Measurements from ENCODE around the gene CCDC183. TPM values are rescaled to one million over a fixed set of nuclear protein-coding genes. Genes with fewer than 3 reads are reported as not detected.
"Not testable (repeated sequence)": the region's sequence is repeated elsewhere in the genome, so short reads cannot be mapped to it uniquely, and the experiment has no call there.

The CCDC183 gene
- polyA plus RNA-seq, 3 donors = 0.54 to 2.1 TPM; not detected in 1

DNA sequence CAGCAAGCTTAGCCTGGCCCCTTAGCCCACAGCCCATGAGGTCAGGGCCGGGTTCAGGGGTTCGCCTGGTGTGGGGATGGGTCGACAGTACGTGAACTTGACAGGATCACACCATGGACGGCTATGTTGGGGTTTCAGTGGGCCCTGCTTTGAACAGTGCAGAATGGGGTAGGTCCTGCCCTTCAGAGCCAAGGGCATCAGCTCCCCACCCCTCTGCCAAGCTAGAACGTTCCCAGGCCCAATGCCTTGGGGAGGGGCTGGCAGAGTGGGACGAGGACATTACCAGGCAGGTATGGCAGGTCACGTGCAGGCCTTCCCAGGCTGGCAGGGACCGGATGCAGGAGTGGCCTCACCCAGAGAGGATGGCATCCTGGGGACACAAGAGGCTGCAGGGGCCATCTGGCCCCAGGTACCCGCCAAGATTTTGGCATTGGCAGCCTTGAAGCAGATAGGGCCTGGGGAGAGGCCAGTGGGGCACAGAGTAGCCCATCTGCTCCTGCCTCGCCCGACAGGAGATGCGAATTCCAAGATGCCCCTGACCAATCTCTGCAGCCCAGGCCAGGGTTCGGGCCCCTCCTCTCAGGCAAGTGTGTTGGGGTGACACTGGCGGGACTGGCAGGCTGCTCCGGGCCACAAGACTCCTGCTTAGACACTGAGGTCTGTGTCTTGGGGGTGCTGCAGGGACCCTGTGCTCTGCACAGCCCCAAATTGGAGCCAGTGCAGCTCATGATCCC is 45.7 kb downstream of the CCDC183 start:
- Mint-ChIP-seq H3K4me3 (peak overlapping the region; percentile 70 to 86), H3K36me3 (peaks cover 18 to 32% of the 10 kb centered on the region in 2 donors), H3K27me3 (ENCODE audit: low read depth in 3 of 3) (peaks cover 21 to 45% (median 32%) of the 10 kb centered on the region in 3 donors), H3K9me3 (peaks cover 0 to 15% (median 9%) of the 10 kb centered on the region in 7 donors), H3K4me1 (peaks cover 12% of the 10 kb centered on the region)
- H3K27ac Mint-ChIP-seq; DNase-seq; H3K27ac ChIP-seq (ENCODE audit: low read depth in 1 of 2, low read length in 2 of 2); H3K79me2 ChIP-seq (ENCODE audit: insufficient read depth, low read length); H3K9ac ChIP-seq (ENCODE audit: insufficient read depth, low read length, poor library complexity, severe bottlenecking); H4K20me1 ChIP-seq (ENCODE audit: insufficient read depth, low read length); H3K9me3 ChIP-seq (replicated peaks in 1 of 2; ENCODE audit: control insufficient read depth in 1 of 2, insufficient read depth in 1 of 2, low read length in 2 of 2): not testable (repeated sequence)
- intact Hi-C loops (cut with micrococcal nuclease) = loop anchor here (5.0 to 10.0 kb wide), 3 partner anchors 35 to 190 kb away; partner anchors contain the start of genes C8G (in 1 of the 2), FBXW5 (in 1 of the 2), FUT7 (in 1 of the 2) and RABL6 (in 1 of the 2)
- 78% methylated on average over 5 of the region's 16 CpGs for WGBS (ENCODE audit: insufficient coverage)
- Histone ChIP-seq H3K4me2 (replicated peaks; ENCODE audit: extremely low read depth, low read length, poor library complexity, severe bottlenecking) (peak overlapping the region; percentile 72), H3K27me3 (ENCODE audit: control insufficient read depth in 2 of 2, insufficient read depth in 2 of 2, low read length in 2 of 2) (peaks cover 12 to 31% of the 10 kb centered on the region in 2 donors), H3K36me3 (replicated peaks in 1 of 2; ENCODE audit: control insufficient read depth in 1 of 2, insufficient read depth in 2 of 2, low read length in 2 of 2) (peaks cover 18 to 22% of the 10 kb centered on the region in 2 donors), H3K4me1 (ENCODE audit: control insufficient read depth in 1 of 2, insufficient read depth in 2 of 2, low read length in 2 of 2) (peaks cover 15 to 31% of the 10 kb centered on the region in 2 donors), H2AFZ (ENCODE audit: insufficient read depth, low read depth, low read length, poor library complexity, severe bottlenecking) (peak overlapping the region; percentile 78), H3K4me3 (replicated peaks in 1 of 3; ENCODE audit: low read depth in 2 of 3, low read length in 3 of 3) (peak overlapping the region in 1 of 3 experiments; percentile 74)

DNA sequence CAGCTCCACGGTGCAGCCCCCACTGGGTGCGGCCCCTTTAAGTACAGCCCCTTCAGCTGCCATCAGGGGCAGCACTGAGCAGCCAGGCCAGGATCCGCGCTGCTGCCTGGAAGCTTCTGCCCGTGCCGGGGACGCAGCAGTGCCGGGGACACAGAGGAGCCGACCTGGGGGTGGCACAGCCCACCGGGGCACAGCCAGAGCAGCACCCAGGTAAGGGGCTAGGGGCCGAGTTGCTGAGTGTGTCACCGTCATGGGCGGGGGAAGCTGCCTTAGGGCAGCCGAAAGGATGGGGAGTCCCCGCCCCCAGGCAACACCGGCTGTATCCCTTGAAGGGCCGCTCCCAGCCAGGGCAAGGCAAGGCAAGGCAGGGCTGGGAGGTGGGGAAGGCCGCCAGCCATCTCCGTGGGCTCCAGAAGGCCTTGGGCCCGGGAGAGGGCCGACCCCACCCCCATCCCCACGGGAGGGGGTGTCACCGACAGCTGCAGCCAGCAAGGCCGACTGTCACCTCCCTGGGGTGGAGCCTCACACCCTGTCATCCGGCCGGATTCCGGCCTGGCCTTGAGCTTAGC is 46.3 kb downstream of the CCDC183 start, which contains the start of gene AJM1:
Gene AJM1 (plus strand): TSS at position 99 of the 569 bp plus-strand sequence. CDS start 1,937 bp downstream, outside the sequence.
- intact Hi-C loops (cut with micrococcal nuclease) = loop anchor here (5.0 to 10.0 kb wide), 3 partner anchors 35 to 190 kb away; partner anchors contain the start of genes C8G (in 1 of the 2), FBXW5 (in 1 of the 2), FUT7 (in 1 of the 2) and RABL6 (in 1 of the 2)
- Histone ChIP-seq H3K4me1 (ENCODE audit: control insufficient read depth in 1 of 2, insufficient read depth in 2 of 2, low read length in 2 of 2) (peaks cover 19 to 37% of the 10 kb centered on the region in 2 donors), H3K4me3 (replicated peaks in 1 of 3; ENCODE audit: low read depth in 2 of 3, low read length in 3 of 3) (peak within 1 kb of the TSS; percentile 18 to 74 (median 43)), H3K27me3 (ENCODE audit: control insufficient read depth in 2 of 2, insufficient read depth in 2 of 2, low read length in 2 of 2) (peaks cover 12 to 36% of the 10 kb centered on the region in 2 donors), H2AFZ (ENCODE audit: insufficient read depth, low read depth, low read length, poor library complexity, severe bottlenecking) (peak within 1 kb of the TSS; percentile 78), H3K4me2 (replicated peaks; ENCODE audit: extremely low read depth, low read length, poor library complexity, severe bottlenecking) (peak within 1 kb of the TSS; percentile 72), H3K36me3 (replicated peaks in 1 of 2; ENCODE audit: control insufficient read depth in 1 of 2, insufficient read depth in 2 of 2, low read length in 2 of 2) (peaks cover 18 to 22% of the 10 kb centered on the region in 2 donors), H3K9ac (ENCODE audit: insufficient read depth, low read length, poor library complexity, severe bottlenecking) (peak within 1 kb of the TSS; percentile 46)
- not testable (repeated sequence) for H3K79me2 ChIP-seq (ENCODE audit: insufficient read depth, low read length); H3K27ac ChIP-seq (ENCODE audit: low read depth in 1 of 2, low read length in 2 of 2); H3K27ac Mint-ChIP-seq; H3K9me3 ChIP-seq (replicated peaks in 1 of 2; ENCODE audit: control insufficient read depth in 1 of 2, insufficient read depth in 1 of 2, low read length in 2 of 2); H4K20me1 ChIP-seq (ENCODE audit: insufficient read depth, low read length)
- peaks cover 18 to 29% of the 10 kb centered on the region in 2 donors for H3K36me3 Mint-ChIP-seq
- DNase-seq = peak; percentile 65 to 67 (median 66)
- peaks cover 24 to 51% (median 37%) of the 10 kb centered on the region in 3 donors for H3K27me3 Mint-ChIP-seq (ENCODE audit: low read depth in 3 of 3)
- H3K4me3 Mint-ChIP-seq = peak within 1 kb of the TSS; percentile 70 to 86
- peaks cover 0 to 15% (median 12%) of the 10 kb centered on the region in 7 donors for H3K9me3 Mint-ChIP-seq
- TF ChIP-seq, protein P1, sequence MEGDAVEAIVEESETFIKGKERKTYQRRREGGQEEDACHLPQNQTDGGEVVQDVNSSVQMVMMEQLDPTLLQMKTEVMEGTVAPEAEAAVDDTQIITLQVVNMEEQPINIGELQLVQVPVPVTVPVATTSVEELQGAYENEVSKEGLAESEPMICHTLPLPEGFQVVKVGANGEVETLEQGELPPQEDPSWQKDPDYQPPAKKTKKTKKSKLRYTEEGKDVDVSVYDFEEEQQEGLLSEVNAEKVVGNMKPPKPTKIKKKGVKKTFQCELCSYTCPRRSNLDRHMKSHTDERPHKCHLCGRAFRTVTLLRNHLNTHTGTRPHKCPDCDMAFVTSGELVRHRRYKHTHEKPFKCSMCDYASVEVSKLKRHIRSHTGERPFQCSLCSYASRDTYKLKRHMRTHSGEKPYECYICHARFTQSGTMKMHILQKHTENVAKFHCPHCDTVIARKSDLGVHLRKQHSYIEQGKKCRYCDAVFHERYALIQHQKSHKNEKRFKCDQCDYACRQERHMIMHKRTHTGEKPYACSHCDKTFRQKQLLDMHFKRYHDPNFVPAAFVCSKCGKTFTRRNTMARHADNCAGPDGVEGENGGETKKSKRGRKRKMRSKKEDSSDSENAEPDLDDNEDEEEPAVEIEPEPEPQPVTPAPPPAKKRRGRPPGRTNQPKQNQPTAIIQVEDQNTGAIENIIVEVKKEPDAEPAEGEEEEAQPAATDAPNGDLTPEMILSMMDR (IDR thresholded peaks at IDR 0.05) = peak; percentile 91
- WGBS (ENCODE audit: insufficient coverage) = under 1% methylated on average over 16 of the region's 27 CpGs
- peaks cover 15% of the 10 kb centered on the region for H3K4me1 Mint-ChIP-seq

DNA sequence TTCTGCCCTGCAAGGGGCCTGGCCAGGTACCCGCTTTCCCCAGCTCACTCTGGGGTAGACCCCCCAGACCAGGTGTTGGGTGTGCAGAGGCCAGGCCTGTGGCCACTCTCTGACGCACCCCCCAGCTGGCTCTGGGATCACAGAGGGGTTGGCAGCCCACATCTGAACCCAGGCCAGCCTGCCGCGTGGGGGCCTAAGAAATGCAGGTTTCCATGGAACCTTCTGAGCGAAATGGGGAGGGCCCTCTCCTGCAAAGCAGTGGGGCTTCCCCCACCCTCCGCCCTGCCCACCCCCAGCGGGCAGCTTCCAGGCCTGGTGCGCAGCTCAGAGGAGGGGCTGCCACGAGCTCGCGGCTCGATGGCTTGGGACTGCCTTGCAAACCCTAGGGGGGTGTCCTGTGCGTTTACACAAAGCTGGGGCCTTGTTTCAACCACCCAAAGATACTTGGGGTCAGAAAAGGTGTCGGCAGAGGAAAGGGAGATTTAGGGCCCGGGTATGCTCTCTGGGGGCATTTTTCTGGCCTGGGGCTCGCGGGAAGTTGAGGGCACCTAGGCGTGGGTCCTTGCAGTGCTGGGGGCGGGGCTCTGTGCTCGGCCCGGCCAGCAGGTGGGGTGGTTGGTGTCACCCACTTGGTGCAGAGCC is 47.1 kb downstream of the CCDC183 start:
- not testable (repeated sequence) for H3K79me2 ChIP-seq (ENCODE audit: insufficient read depth, low read length); H4K20me1 ChIP-seq (ENCODE audit: insufficient read depth, low read length); H3K4me2 ChIP-seq (replicated peaks; ENCODE audit: extremely low read depth, low read length, poor library complexity, severe bottlenecking); H3K9ac ChIP-seq (ENCODE audit: insufficient read depth, low read length, poor library complexity, severe bottlenecking); H2AFZ ChIP-seq (ENCODE audit: insufficient read depth, low read depth, low read length, poor library complexity, severe bottlenecking); H3K4me3 ChIP-seq (replicated peaks in 1 of 3; ENCODE audit: low read depth in 2 of 3, low read length in 3 of 3); H3K9me3 ChIP-seq (replicated peaks in 1 of 2; ENCODE audit: control insufficient read depth in 1 of 2, insufficient read depth in 1 of 2, low read length in 2 of 2); H3K27ac ChIP-seq (ENCODE audit: low read depth in 1 of 2, low read length in 2 of 2); DNase-seq
- Mint-ChIP-seq H3K27me3 (ENCODE audit: low read depth in 3 of 3) (peaks cover 30 to 57% (median 40%) of the 10 kb centered on the region in 3 donors), H3K36me3 (peaks cover 16 to 23% of the 10 kb centered on the region in 2 donors), H3K9me3 (peaks cover 0 to 15% (median 12%) of the 10 kb centered on the region in 7 donors), H3K27ac (peak overlapping the region in 2 of 7 donors; percentile 8 to 63), H3K4me3 (peak overlapping the region; percentile 47 to 79), H3K4me1 (peaks cover 22% of the 10 kb centered on the region)
- 23% methylated on average over 21 of the region's 21 CpGs for WGBS (ENCODE audit: insufficient coverage)
- intact Hi-C loops (cut with micrococcal nuclease) = loop anchor here (5.0 to 10.0 kb wide), 3 partner anchors 36 to 189 kb away; partner anchors contain the start of genes C8G (in 1 of the 2), FBXW5 (in 1 of the 2), FUT7 (in 1 of the 2) and RABL6 (in 1 of the 2)
- peaks cover 18 to 20% of the 10 kb centered on the region in 2 donors for H3K36me3 ChIP-seq (replicated peaks in 1 of 2; ENCODE audit: control insufficient read depth in 1 of 2, insufficient read depth in 2 of 2, low read length in 2 of 2)
- H3K4me1 ChIP-seq (ENCODE audit: control insufficient read depth in 1 of 2, insufficient read depth in 2 of 2, low read length in 2 of 2) = peaks cover 27 to 45% of the 10 kb centered on the region in 2 donors
- H3K27me3 ChIP-seq (ENCODE audit: control insufficient read depth in 2 of 2, insufficient read depth in 2 of 2, low read length in 2 of 2) = peaks cover 12 to 43% of the 10 kb centered on the region in 2 donors
